ENCODE results near the gene ARMH1. TPM values are rescaled to one million over a fixed set of nuclear protein-coding genes. Genes with fewer than 3 reads are reported as not detected.
A peak's percentile ranks its signal among the peaks of the same experiment; 100 is the strongest.

Gene ARMH1
- total and polyA plus RNA-seq, 10 donors = 12.2 to 86.0 (median 20.8) TPM

- 82 to 92% (median 90%) methylated on average over 11 to 13 of the region's 13 CpGs for WGBS, 5 donors
- H3K4me3 ChIP-seq = no peak overlapping the region
- peaks cover 16 to 73% (median 35%) of the 10 kb centered on the region in 6 donors for H3K4me1 ChIP-seq
- H3K9me3 ChIP-seq = no peaks in the 10 kb centered on the region
- TF ChIP-seq CTCF (IDR thresholded peaks at IDR 0.05 in 8 of 11, conservative IDR thresholded peaks at IDR 0.05 in 3 of 11) = no peak
- no peak for TF ChIP-seq POLR2A (IDR thresholded peaks at IDR 0.05)
- intact Hi-C loops (cut with DNase I; ENCODE audit: low total_unique reads) = no loop called here
- peaks cover 0 to 93% (median 85%) of the 10 kb centered on the region in 6 donors for H3K36me3 ChIP-seq
- no peak for DNase-seq
- no peaks in the 10 kb centered on the region for H3K27me3 ChIP-seq (replicated peaks in 1 of 7)
- no peak overlapping the region for H3K27ac ChIP-seq
Measured at GRCh38 chr1:44636688-44637598, 37.6 kb upstream of the ARMH1 start.

DNA sequence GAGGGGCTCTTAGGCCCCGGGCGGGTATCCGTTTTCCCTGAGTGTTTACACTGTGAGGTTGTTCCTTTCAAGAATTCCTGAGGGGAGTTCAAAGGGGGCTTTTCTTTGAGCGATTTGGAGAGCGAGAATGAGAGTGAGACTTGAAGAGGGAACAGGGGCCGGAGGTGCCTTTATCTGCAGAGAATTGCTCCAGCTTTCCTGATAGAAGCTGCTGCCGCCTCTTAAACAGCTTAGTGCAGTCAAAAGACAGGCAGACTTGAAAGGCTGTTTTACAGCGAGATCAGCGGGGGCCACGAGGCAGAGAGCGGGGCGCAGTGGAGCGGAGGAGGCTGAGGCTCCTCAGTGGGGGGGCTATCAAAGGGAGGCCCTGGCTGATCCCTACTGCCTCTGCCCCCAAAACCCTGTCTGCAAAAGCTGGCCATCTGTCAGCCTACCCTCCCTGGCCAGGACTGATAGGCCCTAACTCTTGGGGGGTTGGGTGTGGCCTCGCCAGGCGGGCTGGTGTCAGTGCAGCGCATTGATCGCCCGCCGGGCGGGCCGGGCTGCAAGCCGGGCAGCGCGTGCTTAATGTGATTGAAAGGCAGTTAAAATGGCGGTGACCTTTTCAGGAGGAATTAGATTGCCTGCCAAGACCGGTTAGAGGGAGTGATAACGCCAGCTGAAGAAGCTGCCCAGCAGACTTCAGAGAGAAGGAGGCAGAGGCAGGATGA lies 36.7 kb upstream of the ARMH1 start:
- Histone ChIP-seq H3K4me3 (no peak overlapping the region), H3K4me1 (peaks cover 12 to 65% (median 30%) of the 10 kb centered on the region in 6 donors), H3K36me3 (peaks cover 0 to 100% (median 94%) of the 10 kb centered on the region in 6 donors), H3K9me3 (no peaks in the 10 kb centered on the region), H3K27me3 (replicated peaks in 1 of 7) (no peaks in the 10 kb centered on the region), H3K27ac (no peak overlapping the region)
- no peak for DNase-seq
- no peak for TF ChIP-seq POLR2A (IDR thresholded peaks at IDR 0.05)
- TF ChIP-seq POLR2AphosphoS5 (IDR thresholded peaks at IDR 0.05) = peak in 2 of 3 donors; percentile 41 to 72
- intact Hi-C loops (cut with DNase I; ENCODE audit: low total_unique reads) = no loop called here
- 81 to 91% (median 87%) methylated on average over 27 of the region's 27 CpGs for WGBS, 5 donors

- WGBS, 5 donors = 91 to 94% (median 93%) methylated on average over 24 of the region's 24 CpGs
- no peak overlapping the region for H3K4me3 ChIP-seq
- intact Hi-C loops (cut with DNase I; ENCODE audit: low total_unique reads) = no loop called here
- TF ChIP-seq CTCF (IDR thresholded peaks at IDR 0.05 in 8 of 11, conservative IDR thresholded peaks at IDR 0.05 in 3 of 11) = no peak
- TF ChIP-seq POLR2A (IDR thresholded peaks at IDR 0.05) = no peak
- TF ChIP-seq POLR2AphosphoS5 (IDR thresholded peaks at IDR 0.05) = no peak
- peaks cover 0 to 41% (median 9%) of the 10 kb centered on the region in 6 donors for H3K4me1 ChIP-seq
- H3K27ac ChIP-seq = no peak overlapping the region
- no peak for DNase-seq
- peaks cover 0 to 100% (median 100%) of the 10 kb centered on the region in 6 donors for H3K36me3 ChIP-seq
- H3K27me3 ChIP-seq (replicated peaks in 1 of 7) = no peaks in the 10 kb centered on the region
- H3K9me3 ChIP-seq = no peaks in the 10 kb centered on the region
Measured at GRCh38 chr1:44640200-44640853, 34.2 kb upstream of the ARMH1 start.

DNA sequence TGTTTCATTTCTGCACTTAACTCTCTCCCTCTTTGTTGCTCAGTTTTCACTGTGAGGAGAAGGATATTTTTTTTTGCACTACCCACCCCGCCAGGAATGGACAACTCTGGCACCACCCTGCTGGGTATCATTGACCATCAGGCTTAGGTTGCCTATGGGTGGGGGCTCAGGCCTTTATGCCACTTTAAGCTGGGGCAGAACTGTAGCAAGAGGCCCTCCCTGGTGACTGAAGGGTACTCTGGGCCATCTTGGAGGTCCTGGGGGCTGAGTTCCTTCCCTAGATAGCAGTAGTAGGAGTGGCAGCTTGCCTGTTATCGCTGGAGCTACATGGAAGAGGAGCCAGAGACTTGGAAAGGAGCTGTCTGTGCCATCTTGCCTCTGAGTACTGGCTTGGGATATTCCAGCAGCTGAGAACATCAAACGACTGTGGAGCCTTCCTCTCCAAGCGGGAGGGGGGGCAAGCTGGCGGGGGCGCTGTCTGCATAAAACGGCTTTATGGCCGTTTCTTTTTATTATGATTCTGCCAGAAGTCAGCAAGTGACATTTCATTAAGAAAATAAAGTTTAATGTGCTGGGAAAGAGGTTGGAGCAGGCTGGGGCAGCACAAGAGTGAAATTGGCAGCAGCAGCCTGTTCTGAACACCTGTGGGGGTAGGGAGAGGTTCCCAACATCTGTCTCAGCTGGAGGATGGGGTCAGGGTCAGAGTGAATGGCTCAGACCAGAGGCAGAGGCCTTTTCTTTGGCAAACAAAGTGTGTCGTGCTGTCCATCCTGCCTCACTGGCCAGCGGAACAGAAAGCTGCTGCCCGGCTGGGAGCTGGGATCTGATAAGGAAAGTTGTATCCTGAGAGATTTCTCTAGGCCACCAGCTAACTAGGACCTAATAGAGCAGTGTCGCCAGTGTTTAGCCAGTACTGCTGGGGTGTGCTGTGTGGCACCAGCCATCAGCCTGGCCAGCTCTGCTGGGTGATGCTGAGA lies 33.1 kb upstream of the ARMH1 start:
- Histone ChIP-seq H3K9me3 (no peaks in the 10 kb centered on the region), H3K36me3 (peaks cover 0 to 100% (median 100%) of the 10 kb centered on the region in 6 donors), H3K27me3 (replicated peaks in 1 of 7) (no peaks in the 10 kb centered on the region), H3K4me1 (peaks cover 0 to 30% (median 7%) of the 10 kb centered on the region in 6 donors), H3K27ac (no peak overlapping the region), H3K4me3 (no peak overlapping the region)
- TF ChIP-seq POLR2A (IDR thresholded peaks at IDR 0.05) = no peak
- no peak for TF ChIP-seq POLR2AphosphoS5 (IDR thresholded peaks at IDR 0.05)
- no peak for TF ChIP-seq CTCF (IDR thresholded peaks at IDR 0.05 in 8 of 11, conservative IDR thresholded peaks at IDR 0.05 in 3 of 11)
- DNase-seq = no peak
- 90 to 96% (median 92%) methylated on average over 12 of the region's 12 CpGs for WGBS, 5 donors
- intact Hi-C loops (cut with DNase I; ENCODE audit: low total_unique reads) = no loop called here

All from spleen (tissue), 11 donors.